H1 (cell line): Measurements from ENCODE around the gene CPNE5. TPM values are rescaled to one million over a fixed set of nuclear protein-coding genes. Genes with fewer than 3 reads are reported as not detected.
A peak's percentile ranks its signal among the peaks of the same experiment; 100 is the strongest.

Experiments
- CTCF ChIA-PET: fragments of 300-600 bp; sonication (Branson Sonifier 250); formaldehyde crosslinking; loops from one replicate; lab custom pipeline; 2021; ENCODE audit not compliant: partially characterized antibody; lab: Charles Lee
- POLR2A ChIA-PET: fragments of 300-600 bp; sonication (Branson Sonifier 250); formaldehyde crosslinking; loops from one replicate; lab custom pipeline; 2021; ENCODE audit warnings: inconsistent platforms; ENCODE audit not compliant: partially characterized antibody; lab: Charles Lee
- DNase-seq, 2 experiments: peaks; one replicate each; pipeline versions ENCODE4 v3.0.0 to v3.0.0-alpha.2; 2010 to 2022; ENCODE audit warnings: low spot score in 2 of 2, low read depth in 1 of 2, mixed read lengths in 1 of 2
- FAIRE-seq: peaks from 2 replicates; lab custom pipeline; 2011; peaks lifted over from hg19 to GRCh38; lab: Jason Lieb, UNC
- H2AFZ ChIP-seq: 2 replicates; pipeline ENCODE4 v1.8.1; 2012; ENCODE audit warnings: low read length, inconsistent platforms
- H2AK5ac ChIP-seq: 2 replicates; pipeline ENCODE4 v1.6.1; 2013; ENCODE audit warnings: low read depth, low read length
- H2BK120ac ChIP-seq: replicated peaks from 2 replicates; pipeline ENCODE3; 2013; ENCODE audit warnings: low read depth, low read length, inconsistent platforms
- H2BK12ac ChIP-seq: 2 replicates; pipeline ENCODE4 v1.6.1; 2013; ENCODE audit warnings: low read depth, low read length
- H2BK15ac ChIP-seq: 2 replicates; pipeline ENCODE4 v1.6.1; 2013; ENCODE audit warnings: low read length
- H2BK20ac ChIP-seq: 2 replicates; pipeline ENCODE4 v1.6.1; 2013; ENCODE audit warnings: low read length
- H2BK5ac ChIP-seq: 2 replicates; pipeline ENCODE4 v1.6.1; 2013; ENCODE audit warnings: low read depth, low read length
- H3K14ac ChIP-seq: 2 replicates; pipeline ENCODE4 v1.6.1; 2013; ENCODE audit warnings: inconsistent platforms; ENCODE audit not compliant: insufficient read length
- H3K18ac ChIP-seq: 2 replicates; pipeline ENCODE4 v1.6.1; 2013; ENCODE audit warnings: low read length; ENCODE audit errors: extremely low read depth
- H3K23ac ChIP-seq: 2 replicates; pipeline ENCODE4 v1.6.1; 2013; ENCODE audit warnings: inconsistent platforms; ENCODE audit not compliant: insufficient read length
- H3K23me2 ChIP-seq: 2 replicates; pipeline ENCODE4 v1.6.1; 2013; ENCODE audit warnings: low read depth, low read length
- H3K27ac ChIP-seq: 2 replicates; pipeline ENCODE4 v1.6.1; 2011; ENCODE audit warnings: low read depth, low read length, inconsistent platforms
- H3K27me3 ChIP-seq, 4 experiments: replicated peaks in 1 of 4; 1 replicate in 1 of 4; 2 replicates in 3 of 4; pipeline versions ENCODE4 v1.6.1 to v1.8.1; 2011 to 2013; ENCODE audit warnings: low read length in 3 of 4, mild to moderate bottlenecking in 3 of 4, inconsistent platforms in 2 of 4, mixed read lengths in 2 of 4, moderate library complexity in 1 of 4; ENCODE audit not compliant: control insufficient read depth in 3 of 4, insufficient read depth in 3 of 4; ENCODE audit errors: extremely low read depth in 1 of 4
- H3K36me3 ChIP-seq, 4 experiments: 2 replicates each; pipeline versions ENCODE4 v1.6.1 to v1.8.1; 2011 to 2013; ENCODE audit warnings: mild to moderate bottlenecking in 4 of 4, low read length in 3 of 4, moderate library complexity in 2 of 4, control low read depth in 1 of 4, inconsistent platforms in 1 of 4; ENCODE audit not compliant: insufficient read depth in 4 of 4, control insufficient read depth in 2 of 4
- H3K4ac ChIP-seq: replicated peaks from 2 replicates; pipeline ENCODE3; 2013; ENCODE audit warnings: low read length, low read depth, mixed read lengths, inconsistent platforms; ENCODE audit not compliant: insufficient read length
- H3K4me1 ChIP-seq, 4 experiments: replicated peaks in 1 of 4; 1 replicate in 1 of 4; 2 replicates in 3 of 4; pipeline versions ENCODE4 v1.6.1 to v1.8.1; 2011 to 2013; ENCODE audit warnings: low read length in 3 of 4, inconsistent platforms in 2 of 4, mixed read lengths in 1 of 4; ENCODE audit not compliant: insufficient read depth in 4 of 4, control insufficient read depth in 3 of 4
- H3K4me2 ChIP-seq, 2 experiments: 2 replicates each; pipeline versions ENCODE4 v1.6.1 to v1.8.1; 2011 to 2013; ENCODE audit warnings: low read depth in 2 of 2, low read length in 2 of 2, control low read depth in 1 of 2, inconsistent platforms in 1 of 2, mild to moderate bottlenecking in 1 of 2; ENCODE audit not compliant: insufficient read depth in 1 of 2
- H3K4me3 ChIP-seq, 4 experiments: fragments of 200-600, 300-600 bp in 1 of 4; sonication (generic), shearing (Covaris generic), sonication (Bioruptor Twin) in 1 of 4; 2 replicates each; pipeline versions ENCODE4 v1.5.1 to v1.8.1; 2011 to 2016; ENCODE audit warnings: low read length in 4 of 4, low read depth in 3 of 4, control low read depth in 2 of 4, inconsistent platforms in 2 of 4, mild to moderate bottlenecking in 2 of 4, mixed read lengths in 1 of 4, moderate library complexity in 1 of 4; ENCODE audit not compliant: insufficient read depth in 2 of 4; ENCODE audit errors: extremely low read depth in 1 of 4
- H3K56ac ChIP-seq: replicated peaks from 2 replicates; pipeline ENCODE3; 2013; ENCODE audit warnings: low read depth, mild to moderate bottlenecking, mixed read lengths, low read length, inconsistent platforms; ENCODE audit not compliant: insufficient read length
- H3K79me1 ChIP-seq: 2 replicates; pipeline ENCODE4 v1.6.1; 2013; ENCODE audit warnings: low read depth, low read length, control low read depth
- H3K79me2 ChIP-seq, 2 experiments: 2 replicates each; pipeline versions ENCODE4 v1.6.1 to v1.8.1; 2012 to 2013; ENCODE audit warnings: low read length in 2 of 2, mild to moderate bottlenecking in 2 of 2, inconsistent platforms in 1 of 2; ENCODE audit not compliant: insufficient read depth in 2 of 2, control insufficient read depth in 1 of 2
- H3K9ac ChIP-seq, 4 experiments: replicated peaks in 1 of 4; 1 replicate in 1 of 4; 2 replicates in 3 of 4; pipeline versions ENCODE4 v1.6.1 to v1.8.1; 2011 to 2013; ENCODE audit warnings: low read depth in 3 of 4, low read length in 3 of 4, control low read depth in 2 of 4, mild to moderate bottlenecking in 2 of 4, moderate library complexity in 2 of 4, inconsistent platforms in 1 of 4; ENCODE audit errors: extremely low read depth in 1 of 4
- H3K9me3 ChIP-seq, 2 experiments: 2 replicates each; pipeline versions ENCODE4 v1.6.1 to v1.8.1; 2012 to 2013; ENCODE audit warnings: mild to moderate bottlenecking in 2 of 2, moderate library complexity in 2 of 2, control low read depth in 1 of 2, inconsistent platforms in 1 of 2, low read depth in 1 of 2, low read length in 1 of 2, mixed read lengths in 1 of 2; ENCODE audit not compliant: insufficient read depth in 2 of 2
- H4K20me1 ChIP-seq, 2 experiments: replicated peaks in 1 of 2; 2 replicates each; pipeline versions ENCODE3 to v1.8.1; 2011 to 2013; ENCODE audit warnings: inconsistent platforms in 2 of 2, low read length in 2 of 2, mild to moderate bottlenecking in 1 of 2; ENCODE audit not compliant: insufficient read depth in 2 of 2, control insufficient read depth in 1 of 2
- H4K5ac ChIP-seq: 2 replicates; pipeline ENCODE4 v1.6.1; 2013; ENCODE audit warnings: low read length, low read depth, mixed read lengths, inconsistent platforms; ENCODE audit not compliant: insufficient read length
- H4K8ac ChIP-seq: 2 replicates; pipeline ENCODE4 v1.8.0; 2013; ENCODE audit warnings: mild to moderate bottlenecking, moderate library complexity, low read length, inconsistent platforms; ENCODE audit not compliant: insufficient read depth; ENCODE audit errors: extremely low read depth
- H4K91ac ChIP-seq: replicated peaks from 2 replicates; pipeline ENCODE3; 2013; ENCODE audit warnings: low read length, mixed read lengths, inconsistent platforms; ENCODE audit not compliant: insufficient read length
- MAX ChIP-seq: IDR thresholded peaks from 2 replicates; pipeline ENCODE4 v1.6.1; 2012; ENCODE audit warnings: inconsistent platforms
- RBBP5 ChIP-seq: IDR thresholded peaks from 2 replicates; pipeline ENCODE4 v1.7.1; 2012; ENCODE audit warnings: low read depth, mild to moderate bottlenecking, inconsistent platforms, low read length, moderate library complexity, borderline replicate concordance
- RNF2 ChIP-seq: fragments of 200-900, 300-1000 bp; sonication (generic); IDR thresholded peaks from 2 replicates; pipeline ENCODE4 v1.7.1; 2016; ENCODE audit warnings: borderline replicate concordance, low read depth, mild to moderate bottlenecking, antibody characterized with exemption, low read length; ENCODE audit not compliant: poor library complexity, severe bottlenecking; ENCODE audit errors: missing control alignments
- SIN3A ChIP-seq, 2 experiments: IDR thresholded peaks in 1 of 2; conservative IDR thresholded peaks in 1 of 2; 2 replicates each; pipeline ENCODE4 v1.6.1; 2011 to 2012; ENCODE audit warnings: low read length in 2 of 2, improper control_type of control experiment in 1 of 2, low read depth in 1 of 2, mild to moderate bottlenecking in 1 of 2
- SIX5 ChIP-seq: IDR thresholded peaks from 2 replicates; pipeline ENCODE4 v1.6.1; 2011; ENCODE audit warnings: mild to moderate bottlenecking, low read depth, low read length
- SUZ12 ChIP-seq: fragments of 200-600 bp; sonication (generic); IDR thresholded peaks from 2 replicates; pipeline ENCODE4 v1.6.1; 2012; ENCODE audit warnings: mild to moderate bottlenecking, inconsistent platforms, low read length, moderate library complexity, mixed read lengths
- WGBS, 2 experiments: shearing (Covaris generic) in 1 of 2; methylation state at CpG; one replicate each; pipeline versions ENCODE4 v1.1.6 to v1.1.7; 2013 to 2015; ENCODE audit warnings: low lambda C conversion rate in 2 of 2, mixed read lengths in 2 of 2, inconsistent platforms in 1 of 2, low coverage in 1 of 2, missing lambda C conversion rate in 1 of 2; ENCODE audit not compliant: insufficient replicate concordance in 2 of 2, insufficient coverage in 1 of 2, insufficient read length in 1 of 2; ENCODE audit errors: extremely low coverage in 1 of 2, missing lambda C conversion rate in 1 of 2; 5-methylcytosine and 5-hydroxymethylcytosine counted together
- polyA plus RNA-seq, 7 experiments: library from polyadenylated mRNA; depleted of rRNA in 3 of 7; stranded (reverse) in 5 of 7; unstranded in 2 of 7; fragments of >200 nt in 5 of 7; fragments of 200-250 nt in 2 of 7; gene quantifications; 1 replicate in 5 of 7; 2 replicates in 1 of 7; 4 replicates in 1 of 7; pipeline versions ENCODE4 v1.2.1 to v1.2.3, GENCODE V29; 2011 to 2013; ENCODE audit warnings: missing spikeins in 2 of 7, mixed read lengths in 2 of 7
- total RNA-seq: library from RNA; stranded (reverse); fragmentation: NEBNext Ultra II Directional; extraction: Animal tissue kit (Norgen Biotek cat#: 25700); gene quantifications from 2 replicates; pipeline ENCODE4 v1.2.1, GENCODE V29; 2021
- TF ChIP-seq, protein P1 (sequence below): IDR thresholded peaks from 2 replicates; pipeline ENCODE4 v1.6.1; 2012; ENCODE audit warnings: inconsistent platforms

Gene CPNE5
- total and polyA plus RNA-seq, 2 of the 8 experiments (the other 6 are each of a cell fraction or from before 2014, with no cell fraction given): 0.88 to 1.8 TPM

GRCh38 chr6:36840432-36841403, 1.5 kb upstream of the CPNE5 start:
- Histone ChIP-seq H2AFZ (no peak overlapping the region), H3K27me3 (peaks cover 22 to 50% (median 44%) of the 10 kb centered on the region in 4 experiments), H2BK15ac (0 out of 2 replicates have a peak overlapping the region, but pooled peaks have one; percentile 29), H3K23ac (no peak overlapping the region), H3K36me3 (no peaks in the 10 kb centered on the region), H3K4me2 (peak overlapping the region; percentile 85 to 95), H4K5ac (no peak overlapping the region), H2AK5ac (no peak overlapping the region), H4K8ac (0 out of 2 replicates have a peak overlapping the region, but pooled peaks have one; percentile 40), H3K79me2 (no peaks in the 10 kb centered on the region), H3K14ac (no peak overlapping the region), H3K4me3 (peak overlapping the region; percentile 46 to 79 (median 58)), H2BK5ac (no peak overlapping the region), H3K4ac (no peak overlapping the region), H4K20me1 (peaks cover 0 to 7% of the 10 kb centered on the region in 2 experiments), H2BK12ac (peak overlapping the region; percentile 80; the same call in 1 of the 2 replicates), H3K79me1 (no peaks in the 10 kb centered on the region), H3K56ac (no peak overlapping the region), H2BK20ac (0 out of 2 replicates have a peak overlapping the region, but pooled peaks have one; percentile 41), H2BK120ac (no peak overlapping the region), H3K9ac (no peak overlapping the region), H3K9me3 (no peaks in the 10 kb centered on the region), H3K4me1 (peaks cover 0 to 10% (median 6%) of the 10 kb centered on the region in 4 experiments; a peak in 5 of 7 replicates), H4K91ac (no peak overlapping the region), H3K23me2 (peaks cover 13% of the 10 kb centered on the region; the same call in 1 of the 2 replicates), H3K27ac (no peak overlapping the region), H3K18ac (no peak overlapping the region)
- ChIA-PET CTCF (interaction anchor here (0.8 to 13.7 kb wide), 4 partner anchors 9 to 82 kb away, joined by 3 to 161 read pairs (median 9); no protein-coding TSS in a partner anchor), POLR2A (interaction anchor here (0.7 to 1.2 kb wide), 6 partner anchors 8 to 58 kb away, joined by 3 to 4 read pairs (median 4); partner anchors contain the start of gene PPIL1)
- WGBS, 2 experiments: 7% methylated on average over 29 of the region's 44 CpGs; no CpG with 5 or more reads in 1 of the 2 experiments
- FAIRE-seq (no peak), DNase-seq (peak in 1 of 2 experiments; percentile 79)
- TF ChIP-seq SIN3A (conservative IDR thresholded peaks at IDR 0.05 in 1 of 2, IDR thresholded peaks at IDR 0.05 in 1 of 2; ENCODE audit: low read depth in 1 of 2, low read length in 2 of 2) (peak in 1 of 2 experiments; percentile 70; a peak in 1 of 4 replicates), SUZ12 (peak; percentile 81; the same call in 1 of the 2 replicates), MAX (peak; percentile 46), RNF2 (peak; percentile 68), SIX5 (no peak), RBBP5 (0 out of 2 replicates have a peak, but pooled peaks have one; percentile 48)
- TF ChIP-seq, protein P1, sequence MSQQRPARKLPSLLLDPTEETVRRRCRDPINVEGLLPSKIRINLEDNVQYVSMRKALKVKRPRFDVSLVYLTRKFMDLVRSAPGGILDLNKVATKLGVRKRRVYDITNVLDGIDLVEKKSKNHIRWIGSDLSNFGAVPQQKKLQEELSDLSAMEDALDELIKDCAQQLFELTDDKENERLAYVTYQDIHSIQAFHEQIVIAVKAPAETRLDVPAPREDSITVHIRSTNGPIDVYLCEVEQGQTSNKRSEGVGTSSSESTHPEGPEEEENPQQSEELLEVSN: peak; percentile 73
